GM12878 (cell line): ENCODE data around the gene CACNA1B. TPM values are rescaled to one million over a fixed set of nuclear protein-coding genes. Genes with fewer than 3 reads are reported as not detected.

ENCODE experiments used
- ATAC-seq: fragments of 200-7000 bp; cut with Tn5 transposase; 3 replicates; pipeline ENCODE4 v1.9.1; 2020; ENCODE audit warnings: mild to moderate bottlenecking, moderate library complexity
- BruUV-seq: library from RNA; stranded (reverse); fragments of 400-500 nt; replicated peaks from 2 replicates; lab custom pipeline; 2021; lab: Mats Ljungman, UMichigan
- CTCF ChIA-PET: fragments of 300-600 bp; sonication (Branson Sonifier 250); formaldehyde crosslinking; extraction: SDS; loops from one replicate; lab custom pipeline; 2021; ENCODE audit warnings: inconsistent platforms; lab: Yijun Ruan, JAX
- POLR2A ChIA-PET: fragments of 350-600 bp; formaldehyde crosslinking; extraction: SDS; loops from one replicate; lab custom pipeline; 2021; ENCODE audit warnings: inconsistent platforms; lab: Charles Lee
- RAD21 ChIA-PET: fragments of 300-600 bp; sonication (Branson Sonifier 250); formaldehyde crosslinking; loops from one replicate; lab custom pipeline; 2023; ENCODE audit warnings: antibody characterized with exemption; ENCODE audit not compliant: unreplicated experiment; lab: Charles Lee
- SMC1A ChIA-PET: fragments of 300-600 bp; sonication (Branson Sonifier 250); formaldehyde crosslinking; loops from one replicate; lab custom pipeline; 2023; ENCODE audit not compliant: unreplicated experiment, uncharacterized antibody; lab: Charles Lee
- DNase-seq: peaks from one replicate; pipeline ENCODE4 v3.0.0-alpha.2; 2011; ENCODE audit warnings: low read depth, low spot score
- FAIRE-seq: peaks from 3 replicates; lab custom pipeline; 2011; peaks lifted over from hg19 to GRCh38; lab: Jason Lieb, UNC
- H2AFZ ChIP-seq: 2 replicates; pipeline ENCODE4 v1.6.0; 2011; ENCODE audit warnings: low read depth, low read length, control low read depth; ENCODE audit not compliant: control insufficient read depth
- H3K27ac ChIP-seq: 2 replicates; pipeline ENCODE4 v1.5.1; 2011; ENCODE audit warnings: control low read depth; ENCODE audit not compliant: control insufficient read depth, insufficient read depth
- H3K27me3 ChIP-seq, 2 experiments: replicated peaks in 1 of 2; 2 replicates each; pipeline versions ENCODE4 v1.6.0 to v1.6.1; 2011; ENCODE audit warnings: low read length in 1 of 2; ENCODE audit not compliant: control insufficient read depth in 2 of 2, insufficient read depth in 2 of 2
- H3K36me3 ChIP-seq, 2 experiments: 2 replicates each; pipeline ENCODE4 v1.5.1; 2011; ENCODE audit warnings: low read length in 1 of 2; ENCODE audit not compliant: control insufficient read depth in 2 of 2, insufficient read depth in 2 of 2
- H3K4me1 ChIP-seq: 2 replicates; pipeline ENCODE4 v1.6.1; 2011; ENCODE audit warnings: mild to moderate bottlenecking, low read length, moderate library complexity, mixed read lengths; ENCODE audit not compliant: control insufficient read depth, insufficient read depth
- H3K4me2 ChIP-seq: 2 replicates; pipeline ENCODE4 v1.6.0; 2011; ENCODE audit warnings: control low read depth; ENCODE audit not compliant: control insufficient read depth, insufficient read depth
- H3K4me3 ChIP-seq: fragments of 200-600 bp; sonication (generic); 2 replicates; pipeline ENCODE4 v1.5.1; 2016
- H3K79me2 ChIP-seq: 2 replicates; pipeline ENCODE4 v1.6.0; 2011; ENCODE audit warnings: low read length; ENCODE audit not compliant: control insufficient read depth, insufficient read depth
- H3K9ac ChIP-seq: 2 replicates; pipeline ENCODE4 v1.8.0; 2011; ENCODE audit warnings: low read length, control low read depth, mixed read lengths; ENCODE audit not compliant: control insufficient read depth, insufficient read depth
- H3K9me3 ChIP-seq: replicated peaks from 3 replicates; pipeline ENCODE4 v1.5.1; 2011; ENCODE audit warnings: mild to moderate bottlenecking, low read length; ENCODE audit not compliant: control insufficient read depth, insufficient read depth
- H4K20me1 ChIP-seq: 2 replicates; pipeline ENCODE4 v1.6.0; 2011; ENCODE audit not compliant: control insufficient read depth, insufficient read depth
- BACH1 ChIP-seq: fragments of 450-650 bp; IDR thresholded peaks from 2 replicates; pipeline ENCODE4 v1.6.1; 2017; ENCODE audit warnings: mild to moderate bottlenecking, borderline replicate concordance
- DPF2 ChIP-seq: fragments of 450-650 bp; IDR thresholded peaks from 2 replicates; pipeline ENCODE4 v1.6.1; 2017; ENCODE audit warnings: mild to moderate bottlenecking
- E4F1 ChIP-seq: fragments of 450-650 bp; IDR thresholded peaks from 2 replicates; pipeline ENCODE4 v1.6.1; 2018; ENCODE audit warnings: borderline replicate concordance, mild to moderate bottlenecking; ENCODE audit not compliant: partially characterized antibody
- IRF3 ChIP-seq: fragments of 450-650 bp; IDR thresholded peaks from 2 replicates; pipeline ENCODE4 v1.6.1; 2014; ENCODE audit warnings: mild to moderate bottlenecking
- NR2C1 ChIP-seq: fragments of 450-650 bp; IDR thresholded peaks from 2 replicates; pipeline ENCODE4 v1.6.1; 2017; ENCODE audit warnings: antibody characterized with exemption, mild to moderate bottlenecking, moderate library complexity
- PBX3 ChIP-seq: IDR thresholded peaks from 2 replicates; pipeline ENCODE4 v1.6.1; 2011; ENCODE audit warnings: mild to moderate bottlenecking, low read depth, low read length, moderate library complexity; ENCODE audit not compliant: insufficient replicate concordance
- STAT3 ChIP-seq: IDR thresholded peaks from 2 replicates; pipeline ENCODE4 v1.6.1; 2011; ENCODE audit warnings: low read depth, low read length, improper control_type of control experiment
- USF1 ChIP-seq: IDR thresholded peaks from 2 replicates; pipeline ENCODE4 v1.6.1; 2011; ENCODE audit warnings: borderline replicate concordance, low read depth, mild to moderate bottlenecking, moderate library complexity, mixed read lengths, low read length; ENCODE audit not compliant: insufficient read depth; ENCODE audit errors: extremely low read length
- ZNF274 ChIP-seq: IDR thresholded peaks from one replicate; pipeline ENCODE4 v1.8.0; 2011; ENCODE audit not compliant: insufficient read length, insufficient read depth
- ZNF592 ChIP-seq: fragments of 450-650 bp; IDR thresholded peaks from 2 replicates; pipeline ENCODE4 v1.6.1; 2017; ENCODE audit warnings: mild to moderate bottlenecking, moderate library complexity
- WGBS: methylation state at CpG from one replicate; pipeline ENCODE4 v1.1.6; 2016; ENCODE audit warnings: low lambda C conversion rate; ENCODE audit not compliant: insufficient replicate concordance, insufficient coverage; ENCODE audit errors: missing lambda C conversion rate; 5-methylcytosine and 5-hydroxymethylcytosine counted together
- in situ Hi-C: fragments of 300-500 bp; cut with MboI; formaldehyde crosslinking; loops from 9 replicates; pipeline ENCODE4 v1.14.3; 2018; ENCODE audit warnings: mixed read lengths
- intact Hi-C: fragments of 100-400 bp; cut with micrococcal nuclease; formaldehyde crosslinking; loops from one replicate; pipeline ENCODE4 v1.14.2; 2022; ENCODE audit not compliant: unreplicated experiment
- polyA plus RNA-seq, 11 experiments: library from polyadenylated mRNA; depleted of rRNA in 4 of 11; unstranded in 6 of 11; stranded (reverse) in 5 of 11; fragments of >200 nt; fragmentation: Nextera tagmentation in 4 of 11; fragmentation: Illumina TruSeq in 1 of 11; extraction: Ambion mirVana in 4 of 11; extraction: Trizol in 1 of 11; gene quantifications; 1 replicate in 1 of 11; 2 replicates in 10 of 11; pipeline versions ENCODE4 v1.2.1 to v1.2.3, GENCODE V29; 2011 to 2016; ENCODE audit warnings: inconsistent platforms in 2 of 11, missing spikeins in 2 of 11, low read depth in 1 of 11
- total RNA-seq, 4 experiments: library from RNA; depleted of rRNA in 3 of 4; stranded (reverse); fragments of >200 nt in 3 of 4; fragmentation: Illumina TruSeq in 1 of 4; extraction: Trizol in 1 of 4; gene quantifications; 2 replicates each; pipeline versions ENCODE4 v1.2.1 to v1.2.3, GENCODE V29; 2013 to 2021

The CACNA1B gene
- total and polyA plus RNA-seq, 10 of the 15 experiments (the other 5 are each of a cell fraction or from before 2014, with no cell fraction given), result 0.01 to 0.03 (median 0.01) TPM; not detected in 7

- TF ChIP-seq ZNF592, result no peak
- TF ChIP-seq E4F1, result no peak
- no peak for TF ChIP-seq BACH1
- TF ChIP-seq, all 136 proteins: peak for 0
Measured at GRCh38 chr9:138020120-138020794, 142.7 kb downstream of the CACNA1B start (continued).

- CTCF ChIA-PET, result interaction anchor here (0.9 kb wide), 1 partner anchor 348 kb away, joined by 3 read pairs; no protein-coding TSS in a partner anchor
- SMC1A ChIA-PET, result no interaction called here
- in situ Hi-C loops (no loop called here), intact Hi-C loops (loop anchor here (10.0 kb wide), 1 partner anchor 346 kb away; no protein-coding TSS in a partner anchor)
- FAIRE-seq, result no peak
- 37% methylated on average over 5 of the region's 5 CpGs for WGBS
- POLR2A ChIA-PET, result no interaction called here
- no peaks in the 10 kb centered on the region; the same call in 2 of the 3 replicates for H3K9me3 ChIP-seq
- no peaks in the 10 kb centered on the region for H3K36me3 ChIP-seq
- no peak overlapping the region for H3K27ac ChIP-seq
- RAD21 ChIA-PET, result no interaction called here
- DNase-seq, result no peak
- H3K4me2 ChIP-seq, result no peak overlapping the region
- no peak for ATAC-seq
- no peaks in the 10 kb centered on the region for H3K79me2 ChIP-seq
- no TSS peak for BruUV-seq
- no peak overlapping the region for H2AFZ ChIP-seq
- H3K4me1 ChIP-seq, result no peaks in the 10 kb centered on the region
- H3K27me3 ChIP-seq, result peaks cover 2 to 6% of the 10 kb centered on the region in 2 experiments; a peak in 3 of 4 replicates
- H3K4me3 ChIP-seq, result no peak overlapping the region
- H4K20me1 ChIP-seq, result no peaks in the 10 kb centered on the region
- no peak overlapping the region for H3K9ac ChIP-seq
- TF ChIP-seq NR2C1, result no peak
- no peak for TF ChIP-seq DPF2
- no peak for TF ChIP-seq IRF3
- TF ChIP-seq STAT3, result no peak
- no peak for TF ChIP-seq ZNF274
- no peak for TF ChIP-seq USF1
- TF ChIP-seq PBX3, result no peak
Measured at GRCh38 chr9:138020795-138021182, 143.2 kb downstream of the CACNA1B start.
